Measurements from ENCODE around the gene SLC7A6. TPM values are rescaled to one million over a fixed set of nuclear protein-coding genes. Genes with fewer than 3 reads are reported as not detected.

SLC7A6 gene
- total RNA-seq, 2 experiments from 2014 or later: 53.1 to 79.5 TPM

- TF ChIP-seq CTCF (conservative IDR thresholded peaks at IDR 0.05; ENCODE audit: low read length): no peak
- TF ChIP-seq EZH2phosphoT487 (IDR thresholded peaks at IDR 0.05; ENCODE audit: borderline replicate concordance, low read depth, low read length): no peak
- no TSS peak for BruUV-seq (replicated peaks)
Observed at GRCh38 chr16:68289621-68290329, 25.4 kb downstream of the SLC7A6 start.

GRCh38 chr16:68290450-68290849, 26.1 kb downstream of the SLC7A6 start:
- TF ChIP-seq CTCF (conservative IDR thresholded peaks at IDR 0.05; ENCODE audit: low read length) (no peak), EZH2phosphoT487 (IDR thresholded peaks at IDR 0.05; ENCODE audit: borderline replicate concordance, low read depth, low read length) (no peak)
- Histone ChIP-seq H3K27ac (ENCODE audit: low read depth, low read length, poor library complexity, severe bottlenecking) (peak overlapping the region; percentile 66), H4K20me1 (ENCODE audit: insufficient read depth, low read length) (no peaks in the 10 kb centered on the region), H3K9me2 (ENCODE audit: insufficient read depth, low read length) (no peaks in the 10 kb centered on the region), H3K4me2 (ENCODE audit: low read length) (no peak overlapping the region), H3K79me2 (ENCODE audit: insufficient read depth, low read depth, low read length) (peaks cover 26% of the 10 kb centered on the region; the same call in 1 of the 2 replicates), H3K4me1 (ENCODE audit: insufficient read depth, low read length, poor library complexity, severe bottlenecking) (peaks cover 67% of the 10 kb centered on the region), H3K36me3 (ENCODE audit: insufficient read depth, low read length) (peaks cover 89% of the 10 kb centered on the region), H2AFZ (ENCODE audit: low read length) (no peak overlapping the region), H3K9me3 (ENCODE audit: low read length) (no peaks in the 10 kb centered on the region), H3K4me3 (ENCODE audit: low read depth, low read length, poor library complexity, severe bottlenecking) (no peak overlapping the region)
- POLR2A ChIA-PET: interaction anchor here (1.2 to 3.4 kb wide), 4 partner anchors 10 to 21 kb away, joined by 4 to 18 read pairs (median 11); partner anchors contain the start of genes PRMT7 and SLC7A6OS
- no TSS peak for BruUV-seq (replicated peaks)
- DNase-seq (ENCODE audit: low spot score): no peak
- CTCF ChIA-PET (ENCODE audit: unreplicated experiment): no interaction called here
- intact Hi-C loops (cut with micrococcal nuclease; ENCODE audit: unreplicated experiment): no loop called here

More at GRCh38 chr16:68289621-68290329, 25.4 kb downstream of the SLC7A6 start:
- intact Hi-C loops (cut with micrococcal nuclease; ENCODE audit: unreplicated experiment): no loop called here
- peaks cover 72% of the 10 kb centered on the region for H3K4me1 ChIP-seq (ENCODE audit: insufficient read depth, low read length, poor library complexity, severe bottlenecking)
- H3K27ac ChIP-seq (ENCODE audit: low read depth, low read length, poor library complexity, severe bottlenecking): peak overlapping the region; percentile 66
- no peaks in the 10 kb centered on the region for H3K9me2 ChIP-seq (ENCODE audit: insufficient read depth, low read length)
- no peaks in the 10 kb centered on the region for H3K9me3 ChIP-seq (ENCODE audit: low read length)
- H3K36me3 ChIP-seq (ENCODE audit: insufficient read depth, low read length): peaks cover 84% of the 10 kb centered on the region
- no peaks in the 10 kb centered on the region for H4K20me1 ChIP-seq (ENCODE audit: insufficient read depth, low read length)
- H3K4me3 ChIP-seq (ENCODE audit: low read depth, low read length, poor library complexity, severe bottlenecking): no peak overlapping the region
- DNase-seq (ENCODE audit: low spot score): peak; percentile 80
- H2AFZ ChIP-seq (ENCODE audit: low read length): no peak overlapping the region
- H3K79me2 ChIP-seq (ENCODE audit: insufficient read depth, low read depth, low read length): peaks cover 28% of the 10 kb centered on the region; the same call in 1 of the 2 replicates
- POLR2A ChIA-PET: interaction anchor here (0.5 to 3.4 kb wide), 10 partner anchors 9 to 68 kb away, joined by 3 to 18 read pairs (median 4); partner anchors contain the start of genes PRMT7 and SLC7A6OS
- CTCF ChIA-PET (ENCODE audit: unreplicated experiment): no interaction called here
- peak overlapping the region; percentile 49 for H3K4me2 ChIP-seq (ENCODE audit: low read length)

- no peak overlapping the region for H3K4me3 ChIP-seq (ENCODE audit: low read depth, low read length, poor library complexity, severe bottlenecking)
- H3K4me2 ChIP-seq (ENCODE audit: low read length): no peak overlapping the region
- no peak overlapping the region for H3K27ac ChIP-seq (ENCODE audit: low read depth, low read length, poor library complexity, severe bottlenecking)
- TF ChIP-seq CTCF (conservative IDR thresholded peaks at IDR 0.05; ENCODE audit: low read length): no peak
- no peak for TF ChIP-seq EZH2phosphoT487 (IDR thresholded peaks at IDR 0.05; ENCODE audit: borderline replicate concordance, low read depth, low read length)
- no peaks in the 10 kb centered on the region for H3K9me3 ChIP-seq (ENCODE audit: low read length)
- CTCF ChIA-PET (ENCODE audit: unreplicated experiment): interaction anchor here (1.1 to 1.6 kb wide), 2 partner anchors 27 to 30 kb away, joined by 3 to 4 read pairs; partner anchors contain the start of gene SLC7A6
- peaks cover 94% of the 10 kb centered on the region for H3K36me3 ChIP-seq (ENCODE audit: insufficient read depth, low read length)
- no peaks in the 10 kb centered on the region for H4K20me1 ChIP-seq (ENCODE audit: insufficient read depth, low read length)
- H2AFZ ChIP-seq (ENCODE audit: low read length): no peak overlapping the region
- DNase-seq (ENCODE audit: low spot score): no peak
- BruUV-seq (replicated peaks): no TSS peak
- peaks cover 19% of the 10 kb centered on the region; the same call in 1 of the 2 replicates for H3K79me2 ChIP-seq (ENCODE audit: insufficient read depth, low read depth, low read length)
- H3K9me2 ChIP-seq (ENCODE audit: insufficient read depth, low read length): no peaks in the 10 kb centered on the region
- intact Hi-C loops (cut with micrococcal nuclease; ENCODE audit: unreplicated experiment): no loop called here
- H3K4me1 ChIP-seq (ENCODE audit: insufficient read depth, low read length, poor library complexity, severe bottlenecking): peaks cover 59% of the 10 kb centered on the region
- POLR2A ChIA-PET: interaction anchor here (1.2 to 3.4 kb wide), 2 partner anchors 8 to 20 kb away, joined by 3 to 18 read pairs; partner anchors contain the start of genes PRMT7 and SLC7A6OS
Observed at GRCh38 chr16:68291227-68291626, 26.9 kb downstream of the SLC7A6 start.

All from OCI-LY7 (cell line).